Measurements from ENCODE around the gene UBASH3A. TPM values are rescaled to one million over a fixed set of nuclear protein-coding genes. Genes with fewer than 3 reads are reported as not detected.

UBASH3A gene
- total RNA-seq, 1 donor from 2014 or later: not detected

GRCh38 chr21:42373196-42373907 lies 30.4 kb upstream of the UBASH3A start:
- intact Hi-C loops (cut with DNase I): no loop called here
- ATAC-seq (no peak), DNase-seq (ENCODE audit: missing footprints) (no peak)

GRCh38 chr21:42373908-42374455 lies 29.7 kb upstream of the UBASH3A start:
- ATAC-seq: no peak
- intact Hi-C loops (cut with DNase I): no loop called here
- no peak for DNase-seq (ENCODE audit: missing footprints)

GRCh38 chr21:42374457-42374856 lies 29.2 kb upstream of the UBASH3A start:
- DNase-seq (ENCODE audit: missing footprints): no peak
- no peak for ATAC-seq
- intact Hi-C loops (cut with DNase I): no loop called here

GRCh38 chr21:42374864-42375499 lies 28.7 kb upstream of the UBASH3A start:
- no peak for DNase-seq (ENCODE audit: missing footprints)
- intact Hi-C loops (cut with DNase I): no loop called here
- ATAC-seq: no peak

GRCh38 chr21:42375506-42375905 lies 28.2 kb upstream of the UBASH3A start:
- ATAC-seq: no peak
- intact Hi-C loops (cut with DNase I): no loop called here
- DNase-seq (ENCODE audit: missing footprints): no peak

GRCh38 chr21:42375966-42376337 lies 27.8 kb upstream of the UBASH3A start:
- intact Hi-C loops (cut with DNase I): no loop called here
- no peak for DNase-seq (ENCODE audit: missing footprints)
- ATAC-seq: no peak

- ATAC-seq: no peak
- intact Hi-C loops (cut with DNase I): no loop called here
- DNase-seq (ENCODE audit: missing footprints): no peak
These were observed 27.2 kb upstream of the UBASH3A start for GRCh38 chr21:42376338-42376982.

GRCh38 chr21:42377211-42377950 lies 26.3 kb upstream of the UBASH3A start:
- no peak for DNase-seq (ENCODE audit: missing footprints)
- ATAC-seq: no peak
- intact Hi-C loops (cut with DNase I): no loop called here

GRCh38 chr21:42377951-42378340 lies 25.8 kb upstream of the UBASH3A start:
- intact Hi-C loops (cut with DNase I): no loop called here
- DNase-seq (ENCODE audit: missing footprints): no peak

GRCh38 chr21:42378418-42378817 lies 25.3 kb upstream of the UBASH3A start:
- no peak for DNase-seq (ENCODE audit: missing footprints)
- ATAC-seq: no peak
- intact Hi-C loops (cut with DNase I): no loop called here

More at GRCh38 chr21:42377951-42378340, 25.8 kb upstream of the UBASH3A start:
- ATAC-seq: no peak

GRCh38 chr21:42379426-42380215 lies 24.1 kb upstream of the UBASH3A start:
- no peak for DNase-seq (ENCODE audit: missing footprints)
- intact Hi-C loops (cut with DNase I): no loop called here

GRCh38 chr21:42381347-42381984 lies 22.2 kb upstream of the UBASH3A start:
- DNase-seq (ENCODE audit: missing footprints): no peak
- intact Hi-C loops (cut with DNase I): no loop called here
- ATAC-seq: no peak

More at GRCh38 chr21:42379426-42380215, 24.1 kb upstream of the UBASH3A start:
- ATAC-seq: no peak

GRCh38 chr21:42382915-42383314 lies 20.8 kb upstream of the UBASH3A start:
- DNase-seq (ENCODE audit: missing footprints) (peak; percentile 53), ATAC-seq (no peak)
- intact Hi-C loops (cut with DNase I): no loop called here

- intact Hi-C loops (cut with DNase I): no loop called here
- DNase-seq (ENCODE audit: missing footprints) (no peak), ATAC-seq (no peak)
These were observed 20.4 kb upstream of the UBASH3A start for GRCh38 chr21:42383331-42383730.

GRCh38 chr21:42384156-42384945 lies 19.4 kb upstream of the UBASH3A start:
- ATAC-seq (no peak), DNase-seq (ENCODE audit: missing footprints) (no peak)
- intact Hi-C loops (cut with DNase I): no loop called here

GRCh38 chr21:42384989-42385388 lies 18.7 kb upstream of the UBASH3A start:
- no peak for DNase-seq (ENCODE audit: missing footprints)
- intact Hi-C loops (cut with DNase I): no loop called here
- no peak for ATAC-seq

- no peak for DNase-seq (ENCODE audit: missing footprints)
- intact Hi-C loops (cut with DNase I): no loop called here
These were observed 18.1 kb upstream of the UBASH3A start for GRCh38 chr21:42385619-42386018.

More at GRCh38 chr21:42385619-42386018, 18.1 kb upstream of the UBASH3A start:
- no peak for ATAC-seq
